Measurements from ENCODE around the gene ZSCAN5B.
"Not testable (repeated sequence)": the region's sequence is repeated elsewhere in the genome, so short reads cannot be mapped to it uniquely, and the experiment has no call there.

DNA sequence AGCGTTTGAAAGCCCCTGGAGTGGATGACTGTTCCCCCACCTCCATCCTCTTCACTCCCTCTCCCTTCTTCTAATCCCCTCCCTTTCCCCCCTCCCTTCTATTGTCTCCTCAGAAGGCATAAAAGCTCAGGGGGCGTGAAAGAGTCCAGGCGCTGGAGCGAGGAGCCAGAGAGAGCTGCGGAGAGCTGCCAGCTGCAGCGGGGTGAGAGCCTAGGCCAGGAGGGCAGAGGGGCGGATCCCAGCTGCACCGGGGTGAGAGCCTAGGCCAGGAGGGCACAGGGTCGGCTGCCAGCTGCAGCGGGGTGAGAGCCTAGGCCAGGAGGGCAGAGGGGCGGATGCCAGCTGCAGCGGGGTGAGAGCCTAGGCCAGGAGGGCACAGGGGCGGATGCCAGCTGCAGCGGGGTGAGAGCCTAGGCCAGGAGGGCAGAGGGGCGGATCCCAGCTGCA, 21.7 kb downstream of the ZSCAN5B start, which contains the start of gene GALP:
- TF ChIP-seq, protein P1, sequence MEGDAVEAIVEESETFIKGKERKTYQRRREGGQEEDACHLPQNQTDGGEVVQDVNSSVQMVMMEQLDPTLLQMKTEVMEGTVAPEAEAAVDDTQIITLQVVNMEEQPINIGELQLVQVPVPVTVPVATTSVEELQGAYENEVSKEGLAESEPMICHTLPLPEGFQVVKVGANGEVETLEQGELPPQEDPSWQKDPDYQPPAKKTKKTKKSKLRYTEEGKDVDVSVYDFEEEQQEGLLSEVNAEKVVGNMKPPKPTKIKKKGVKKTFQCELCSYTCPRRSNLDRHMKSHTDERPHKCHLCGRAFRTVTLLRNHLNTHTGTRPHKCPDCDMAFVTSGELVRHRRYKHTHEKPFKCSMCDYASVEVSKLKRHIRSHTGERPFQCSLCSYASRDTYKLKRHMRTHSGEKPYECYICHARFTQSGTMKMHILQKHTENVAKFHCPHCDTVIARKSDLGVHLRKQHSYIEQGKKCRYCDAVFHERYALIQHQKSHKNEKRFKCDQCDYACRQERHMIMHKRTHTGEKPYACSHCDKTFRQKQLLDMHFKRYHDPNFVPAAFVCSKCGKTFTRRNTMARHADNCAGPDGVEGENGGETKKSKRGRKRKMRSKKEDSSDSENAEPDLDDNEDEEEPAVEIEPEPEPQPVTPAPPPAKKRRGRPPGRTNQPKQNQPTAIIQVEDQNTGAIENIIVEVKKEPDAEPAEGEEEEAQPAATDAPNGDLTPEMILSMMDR (conservative IDR thresholded peaks at IDR 0.05), result not testable (repeated sequence)
- TF ChIP-seq ZFX (IDR thresholded peaks at IDR 0.05), result not testable (repeated sequence)
